B cell (primary cell): Measurements from ENCODE around the gene TMOD1.
"Not testable (repeated sequence)": the region's sequence is repeated elsewhere in the genome, so short reads cannot be mapped to it uniquely, and the experiment has no call there.

Source experiments
- EZH2 ChIP-seq: IDR thresholded peaks from 2 replicates; pipeline ENCODE4 v1.6.1; 2012; ENCODE audit warnings: borderline replicate concordance, low read depth, mild to moderate bottlenecking, moderate library complexity, low read length; ENCODE audit not compliant: insufficient read depth, poor library complexity, severe bottlenecking
- TF ChIP-seq, protein P1 (sequence below): fragments of 200-600 bp; IDR thresholded peaks from one replicate; pipeline ENCODE4 v1.8.0; 2022; ENCODE audit warnings: antibody characterized with exemption, mild to moderate bottlenecking

DNA sequence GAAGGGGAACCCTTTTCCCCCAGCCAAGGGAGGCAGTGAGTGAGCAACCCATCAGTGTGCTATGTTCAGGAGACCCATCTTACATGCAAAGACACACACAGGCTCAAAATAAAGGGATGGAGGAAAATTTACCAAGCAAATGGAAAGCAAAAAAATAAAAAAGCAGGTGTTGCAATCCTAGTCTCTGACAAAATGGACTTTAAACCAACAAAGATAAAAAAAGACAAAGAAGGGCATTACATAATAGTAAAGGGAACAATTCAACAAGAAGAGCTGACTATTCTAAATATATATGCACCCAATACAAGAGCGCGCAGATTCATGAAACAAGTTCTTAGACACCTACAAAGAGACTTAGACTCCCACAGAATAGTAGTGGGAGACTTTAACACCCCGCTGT, 47.9 kb upstream of the TMOD1 start:
- TF ChIP-seq, protein P1, sequence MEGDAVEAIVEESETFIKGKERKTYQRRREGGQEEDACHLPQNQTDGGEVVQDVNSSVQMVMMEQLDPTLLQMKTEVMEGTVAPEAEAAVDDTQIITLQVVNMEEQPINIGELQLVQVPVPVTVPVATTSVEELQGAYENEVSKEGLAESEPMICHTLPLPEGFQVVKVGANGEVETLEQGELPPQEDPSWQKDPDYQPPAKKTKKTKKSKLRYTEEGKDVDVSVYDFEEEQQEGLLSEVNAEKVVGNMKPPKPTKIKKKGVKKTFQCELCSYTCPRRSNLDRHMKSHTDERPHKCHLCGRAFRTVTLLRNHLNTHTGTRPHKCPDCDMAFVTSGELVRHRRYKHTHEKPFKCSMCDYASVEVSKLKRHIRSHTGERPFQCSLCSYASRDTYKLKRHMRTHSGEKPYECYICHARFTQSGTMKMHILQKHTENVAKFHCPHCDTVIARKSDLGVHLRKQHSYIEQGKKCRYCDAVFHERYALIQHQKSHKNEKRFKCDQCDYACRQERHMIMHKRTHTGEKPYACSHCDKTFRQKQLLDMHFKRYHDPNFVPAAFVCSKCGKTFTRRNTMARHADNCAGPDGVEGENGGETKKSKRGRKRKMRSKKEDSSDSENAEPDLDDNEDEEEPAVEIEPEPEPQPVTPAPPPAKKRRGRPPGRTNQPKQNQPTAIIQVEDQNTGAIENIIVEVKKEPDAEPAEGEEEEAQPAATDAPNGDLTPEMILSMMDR = not testable (repeated sequence)
- not testable (repeated sequence) for TF ChIP-seq EZH2
